HL-60 (cell line): ENCODE results near the gene FAM227B.

ENCODE experiments used
- GABPA ChIP-seq: IDR thresholded peaks from 2 replicates; pipeline ENCODE4 v1.6.1; 2012; ENCODE audit warnings: low read depth
- POLR2AphosphoS5 ChIP-seq: IDR thresholded peaks from 2 replicates; pipeline ENCODE4 v1.6.1; 2012; ENCODE audit warnings: low read depth
- REST ChIP-seq: IDR thresholded peaks from 2 replicates; pipeline ENCODE4 v1.6.1; 2012; ENCODE audit warnings: low read depth; ENCODE audit not compliant: insufficient replicate concordance
- TF ChIP-seq, protein P1 (sequence below): IDR thresholded peaks from one replicate; pipeline ENCODE4 v1.5.1; 2011; ENCODE audit warnings: low read length, control low read depth, inconsistent platforms; ENCODE audit not compliant: insufficient read depth

DNA sequence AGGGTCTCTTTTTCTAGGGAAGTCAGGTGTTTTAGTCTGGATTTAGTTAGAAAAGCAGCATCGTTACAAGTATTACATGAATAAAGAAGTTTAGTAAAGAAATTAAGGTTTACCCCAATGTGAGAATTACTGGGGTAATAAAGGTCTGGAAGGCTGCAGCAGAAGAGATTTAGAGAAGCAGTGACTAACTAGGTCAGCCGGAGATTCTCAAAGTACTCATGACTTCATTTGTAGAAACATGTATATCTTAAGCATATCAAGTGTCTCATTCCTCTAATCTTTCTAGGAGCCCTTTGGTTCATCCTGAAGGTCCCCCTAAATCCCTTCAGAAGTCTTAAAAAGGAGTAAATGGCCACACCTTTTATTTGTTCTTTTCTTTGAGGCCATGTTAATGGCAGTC, 26.3 kb upstream of the FAM227B start:
- TF ChIP-seq, protein P1, sequence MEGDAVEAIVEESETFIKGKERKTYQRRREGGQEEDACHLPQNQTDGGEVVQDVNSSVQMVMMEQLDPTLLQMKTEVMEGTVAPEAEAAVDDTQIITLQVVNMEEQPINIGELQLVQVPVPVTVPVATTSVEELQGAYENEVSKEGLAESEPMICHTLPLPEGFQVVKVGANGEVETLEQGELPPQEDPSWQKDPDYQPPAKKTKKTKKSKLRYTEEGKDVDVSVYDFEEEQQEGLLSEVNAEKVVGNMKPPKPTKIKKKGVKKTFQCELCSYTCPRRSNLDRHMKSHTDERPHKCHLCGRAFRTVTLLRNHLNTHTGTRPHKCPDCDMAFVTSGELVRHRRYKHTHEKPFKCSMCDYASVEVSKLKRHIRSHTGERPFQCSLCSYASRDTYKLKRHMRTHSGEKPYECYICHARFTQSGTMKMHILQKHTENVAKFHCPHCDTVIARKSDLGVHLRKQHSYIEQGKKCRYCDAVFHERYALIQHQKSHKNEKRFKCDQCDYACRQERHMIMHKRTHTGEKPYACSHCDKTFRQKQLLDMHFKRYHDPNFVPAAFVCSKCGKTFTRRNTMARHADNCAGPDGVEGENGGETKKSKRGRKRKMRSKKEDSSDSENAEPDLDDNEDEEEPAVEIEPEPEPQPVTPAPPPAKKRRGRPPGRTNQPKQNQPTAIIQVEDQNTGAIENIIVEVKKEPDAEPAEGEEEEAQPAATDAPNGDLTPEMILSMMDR, result no peak
- no peak for TF ChIP-seq POLR2AphosphoS5
- no peak for TF ChIP-seq REST
- TF ChIP-seq GABPA, result no peak
